A673 (cell line): Measurements from ENCODE around the gene HTR1B. TPM values are rescaled to one million over a fixed set of nuclear protein-coding genes. Genes with fewer than 3 reads are reported as not detected.

Experiments
- BruUV-seq: library from RNA; stranded (reverse); fragments of 400-500 nt; replicated peaks from 2 replicates; lab custom pipeline; 2021; lab: Mats Ljungman, UMichigan
- CTCF ChIA-PET: fragments of 300-600 bp; sonication (Branson Sonifier 250); formaldehyde crosslinking; loops from one replicate; lab custom pipeline; 2022; ENCODE audit warnings: antibody characterized with exemption; lab: Charles Lee
- POLR2A ChIA-PET: fragments of 300-600 bp; sonication (Branson Sonifier 250); formaldehyde crosslinking; loops from one replicate; lab custom pipeline; 2022; ENCODE audit warnings: antibody characterized with exemption; ENCODE audit not compliant: low non-redundant PET; lab: Charles Lee
- DNase-seq: peaks from one replicate; pipeline ENCODE4 v3.0.0-alpha.2; 2015; ENCODE audit warnings: low spot score
- H3K27ac ChIP-seq: fragments of 200-600 bp; sonication (generic); 2 replicates; pipeline ENCODE4 v1.5.1; 2016; ENCODE audit warnings: mixed run types, low read depth, mild to moderate bottlenecking, mixed read lengths, antibody characterized with exemption, low read length; ENCODE audit not compliant: poor library complexity, severe bottlenecking
- H3K27me3 ChIP-seq: fragments of 200-600 bp; sonication (generic); replicated peaks from 2 replicates; pipeline ENCODE4 v1.6.1; 2017; ENCODE audit warnings: mixed run types, low read depth, mild to moderate bottlenecking, mixed read lengths, antibody characterized with exemption, low read length; ENCODE audit not compliant: insufficient read depth, poor library complexity
- H3K36me3 ChIP-seq: fragments of 200-600 bp; sonication (generic); 2 replicates; pipeline ENCODE4 v1.6.1; 2016; ENCODE audit warnings: mixed run types, mild to moderate bottlenecking, mixed read lengths, antibody characterized with exemption, low read length; ENCODE audit not compliant: insufficient read depth, poor library complexity, severe bottlenecking
- H3K4me1 ChIP-seq: fragments of 200-600 bp; sonication (generic); 2 replicates; pipeline ENCODE4 v1.6.1; 2017; ENCODE audit warnings: mixed run types, mild to moderate bottlenecking, mixed read lengths, antibody characterized with exemption, low read length; ENCODE audit not compliant: insufficient read depth, poor library complexity, severe bottlenecking
- H3K4me3 ChIP-seq: fragments of 200-600 bp; sonication (generic); 2 replicates; pipeline ENCODE4 v1.5.1; 2016; ENCODE audit warnings: low read depth, mixed run types, mild to moderate bottlenecking, mixed read lengths, low read length; ENCODE audit not compliant: poor library complexity, severe bottlenecking
- H3K9me3 ChIP-seq: fragments of 200-600 bp; sonication (generic); 2 replicates; pipeline ENCODE4 v1.6.1; 2016; ENCODE audit warnings: mixed run types, low read depth, mild to moderate bottlenecking, mixed read lengths, antibody characterized with exemption, low read length; ENCODE audit not compliant: poor library complexity, severe bottlenecking
- EZH2 ChIP-seq: fragments of 200-600 bp; sonication (generic); IDR thresholded peaks from 2 replicates; pipeline ENCODE4 v1.6.1; 2017; ENCODE audit warnings: borderline replicate concordance, low read depth, mild to moderate bottlenecking, mixed read lengths, antibody characterized with exemption, low read length; ENCODE audit not compliant: poor library complexity, severe bottlenecking
- intact Hi-C: fragments of 100-400 bp; cut with micrococcal nuclease; formaldehyde crosslinking; loops from one replicate; pipeline ENCODE4 v1.10.0; 2022; ENCODE audit not compliant: unreplicated experiment
- total RNA-seq: library from RNA; stranded (reverse); gene quantifications from 2 replicates; pipeline ENCODE4 v1.2.3, GENCODE V29; 2021
- TF ChIP-seq, protein P1 (sequence below): fragments of 300-800, 200-600 bp; sonication (generic); conservative IDR thresholded peaks from 2 replicates; pipeline ENCODE4 v1.5.1; 2017; ENCODE audit warnings: low read depth, mild to moderate bottlenecking, antibody characterized with exemption, low read length, moderate library complexity, mixed read lengths

The HTR1B gene
- total RNA-seq, 1 experiment from 2014 or later: not detected

DNA sequence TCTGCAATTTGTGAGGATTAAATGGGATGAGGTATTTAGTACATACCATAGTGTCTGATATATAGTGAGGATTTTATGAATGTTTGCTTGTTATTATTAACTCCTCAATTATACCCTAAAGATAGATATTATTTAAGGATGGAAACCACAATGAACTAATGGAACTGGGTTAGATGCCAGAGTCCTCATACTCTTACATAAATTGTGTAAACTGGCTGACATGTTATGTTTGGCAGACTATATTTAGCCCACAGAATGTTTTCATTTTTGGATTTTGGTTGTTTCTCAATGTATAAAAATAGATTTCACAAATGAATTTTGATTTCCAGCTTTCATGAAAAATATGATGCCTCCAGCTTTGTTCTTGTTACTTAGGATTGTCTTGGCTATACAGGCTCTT, 37.6 kb downstream of the HTR1B start:
- Histone ChIP-seq H3K36me3 (no peaks in the 10 kb centered on the region), H3K27me3 (no peaks in the 10 kb centered on the region), H3K9me3 (no peaks in the 10 kb centered on the region), H3K4me3 (no peak overlapping the region), H3K27ac (no peak overlapping the region), H3K4me1 (no peaks in the 10 kb centered on the region)
- no peak for DNase-seq
- TF ChIP-seq, protein P1, sequence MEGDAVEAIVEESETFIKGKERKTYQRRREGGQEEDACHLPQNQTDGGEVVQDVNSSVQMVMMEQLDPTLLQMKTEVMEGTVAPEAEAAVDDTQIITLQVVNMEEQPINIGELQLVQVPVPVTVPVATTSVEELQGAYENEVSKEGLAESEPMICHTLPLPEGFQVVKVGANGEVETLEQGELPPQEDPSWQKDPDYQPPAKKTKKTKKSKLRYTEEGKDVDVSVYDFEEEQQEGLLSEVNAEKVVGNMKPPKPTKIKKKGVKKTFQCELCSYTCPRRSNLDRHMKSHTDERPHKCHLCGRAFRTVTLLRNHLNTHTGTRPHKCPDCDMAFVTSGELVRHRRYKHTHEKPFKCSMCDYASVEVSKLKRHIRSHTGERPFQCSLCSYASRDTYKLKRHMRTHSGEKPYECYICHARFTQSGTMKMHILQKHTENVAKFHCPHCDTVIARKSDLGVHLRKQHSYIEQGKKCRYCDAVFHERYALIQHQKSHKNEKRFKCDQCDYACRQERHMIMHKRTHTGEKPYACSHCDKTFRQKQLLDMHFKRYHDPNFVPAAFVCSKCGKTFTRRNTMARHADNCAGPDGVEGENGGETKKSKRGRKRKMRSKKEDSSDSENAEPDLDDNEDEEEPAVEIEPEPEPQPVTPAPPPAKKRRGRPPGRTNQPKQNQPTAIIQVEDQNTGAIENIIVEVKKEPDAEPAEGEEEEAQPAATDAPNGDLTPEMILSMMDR: no peak
- TF ChIP-seq EZH2: no peak
- intact Hi-C loops: no loop called here
- ChIA-PET CTCF (no interaction called here), POLR2A (no interaction called here)
- no TSS peak for BruUV-seq

DNA sequence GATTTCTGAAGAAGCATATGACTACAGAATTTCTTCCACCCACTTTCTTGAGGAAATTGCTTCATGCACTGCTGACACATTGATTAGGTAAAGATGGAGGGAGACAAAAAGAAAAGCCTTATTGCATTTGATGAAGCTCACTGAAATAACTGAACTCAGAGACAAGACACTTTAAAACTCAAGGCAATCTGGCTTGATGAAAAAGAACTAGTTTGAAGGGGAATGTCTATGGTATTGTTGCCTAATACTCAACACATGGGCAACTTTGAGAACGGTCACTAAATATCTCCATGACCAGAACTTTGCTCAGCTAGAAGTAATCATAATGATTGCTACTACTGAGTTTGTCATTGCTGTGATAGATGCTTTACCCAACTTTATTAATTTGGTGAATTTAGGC, 38.1 kb downstream of the HTR1B start:
- CTCF ChIA-PET: no interaction called here
- H3K4me3 ChIP-seq: no peak overlapping the region
- POLR2A ChIA-PET: no interaction called here
- H3K27me3 ChIP-seq: no peaks in the 10 kb centered on the region
- intact Hi-C loops: no loop called here
- H3K27ac ChIP-seq: no peak overlapping the region
- no TSS peak for BruUV-seq
- H3K36me3 ChIP-seq: no peaks in the 10 kb centered on the region
- H3K4me1 ChIP-seq: no peaks in the 10 kb centered on the region
- no peak for DNase-seq
- TF ChIP-seq EZH2: no peak
- TF ChIP-seq, protein P1: no peak
- no peaks in the 10 kb centered on the region for H3K9me3 ChIP-seq

DNA sequence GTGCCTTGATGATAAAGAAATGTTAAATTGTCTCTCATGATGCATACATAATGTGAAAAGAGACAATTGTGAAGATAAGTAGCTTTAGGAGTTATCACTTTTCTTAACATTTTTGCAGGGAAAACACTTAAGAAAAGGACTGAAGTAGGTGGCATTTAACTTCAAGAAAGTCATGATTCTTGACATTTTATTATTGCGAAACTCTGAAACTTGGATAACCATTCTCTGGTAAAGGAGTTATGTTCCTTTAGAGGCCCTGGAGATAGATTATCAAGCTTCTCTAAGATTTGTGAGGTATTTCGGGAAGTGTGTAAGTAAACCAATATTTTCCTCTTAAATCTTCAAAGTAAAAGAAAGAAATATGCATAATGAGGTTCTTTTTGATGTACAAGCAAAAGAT, 38.5 kb downstream of the HTR1B start:
- DNase-seq: no peak
- Histone ChIP-seq H3K4me3 (no peak overlapping the region), H3K27ac (no peak overlapping the region), H3K4me1 (no peaks in the 10 kb centered on the region), H3K9me3 (no peaks in the 10 kb centered on the region), H3K36me3 (no peaks in the 10 kb centered on the region), H3K27me3 (no peaks in the 10 kb centered on the region)
- TF ChIP-seq, protein P1: no peak
- no peak for TF ChIP-seq EZH2
- POLR2A ChIA-PET: no interaction called here
- CTCF ChIA-PET: no interaction called here
- BruUV-seq: no TSS peak
- intact Hi-C loops: no loop called here
